ENCODE data around the gene ATP2B2.

The ATP2B2 gene

DNA sequence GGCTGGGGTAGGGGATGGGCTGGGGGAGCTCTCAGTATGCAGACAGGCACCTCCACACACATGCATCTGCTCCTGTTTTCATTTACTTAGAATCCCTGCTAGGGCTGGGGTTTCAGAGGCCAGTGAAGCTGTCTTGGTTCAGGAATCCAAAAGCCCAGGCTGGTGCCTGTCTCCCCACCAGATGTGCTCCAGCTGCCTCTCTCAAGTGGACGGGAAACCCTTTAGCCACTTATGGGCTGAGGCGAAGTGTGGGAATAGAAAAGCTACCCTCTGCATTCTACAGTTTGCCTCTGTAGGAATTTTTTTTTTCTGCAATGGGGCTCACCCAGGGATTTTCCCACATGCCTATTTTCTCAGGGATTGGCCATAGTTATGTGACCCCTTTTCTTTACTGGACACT is 72.5 kb downstream of the ATP2B2 start:
- no peak overlapping the region for H3K4me3 ChIP-seq (ENCODE audit: low read depth in 1 of 2, low read length in 1 of 2)
- H3K27me3 ChIP-seq = no peaks in the 10 kb centered on the region
- TF ChIP-seq, protein P1, sequence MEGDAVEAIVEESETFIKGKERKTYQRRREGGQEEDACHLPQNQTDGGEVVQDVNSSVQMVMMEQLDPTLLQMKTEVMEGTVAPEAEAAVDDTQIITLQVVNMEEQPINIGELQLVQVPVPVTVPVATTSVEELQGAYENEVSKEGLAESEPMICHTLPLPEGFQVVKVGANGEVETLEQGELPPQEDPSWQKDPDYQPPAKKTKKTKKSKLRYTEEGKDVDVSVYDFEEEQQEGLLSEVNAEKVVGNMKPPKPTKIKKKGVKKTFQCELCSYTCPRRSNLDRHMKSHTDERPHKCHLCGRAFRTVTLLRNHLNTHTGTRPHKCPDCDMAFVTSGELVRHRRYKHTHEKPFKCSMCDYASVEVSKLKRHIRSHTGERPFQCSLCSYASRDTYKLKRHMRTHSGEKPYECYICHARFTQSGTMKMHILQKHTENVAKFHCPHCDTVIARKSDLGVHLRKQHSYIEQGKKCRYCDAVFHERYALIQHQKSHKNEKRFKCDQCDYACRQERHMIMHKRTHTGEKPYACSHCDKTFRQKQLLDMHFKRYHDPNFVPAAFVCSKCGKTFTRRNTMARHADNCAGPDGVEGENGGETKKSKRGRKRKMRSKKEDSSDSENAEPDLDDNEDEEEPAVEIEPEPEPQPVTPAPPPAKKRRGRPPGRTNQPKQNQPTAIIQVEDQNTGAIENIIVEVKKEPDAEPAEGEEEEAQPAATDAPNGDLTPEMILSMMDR (IDR thresholded peaks at IDR 0.05) = no peak
- no peaks in the 10 kb centered on the region for H3K9me3 ChIP-seq
- H3K4me1 ChIP-seq (ENCODE audit: control insufficient read depth in 1 of 2, insufficient read depth in 1 of 2, low read depth in 1 of 2, low read length in 1 of 2) = no peaks in the 10 kb centered on the region
- H3K36me3 ChIP-seq = no peaks in the 10 kb centered on the region
- no peak overlapping the region for H3K27ac ChIP-seq

DNA sequence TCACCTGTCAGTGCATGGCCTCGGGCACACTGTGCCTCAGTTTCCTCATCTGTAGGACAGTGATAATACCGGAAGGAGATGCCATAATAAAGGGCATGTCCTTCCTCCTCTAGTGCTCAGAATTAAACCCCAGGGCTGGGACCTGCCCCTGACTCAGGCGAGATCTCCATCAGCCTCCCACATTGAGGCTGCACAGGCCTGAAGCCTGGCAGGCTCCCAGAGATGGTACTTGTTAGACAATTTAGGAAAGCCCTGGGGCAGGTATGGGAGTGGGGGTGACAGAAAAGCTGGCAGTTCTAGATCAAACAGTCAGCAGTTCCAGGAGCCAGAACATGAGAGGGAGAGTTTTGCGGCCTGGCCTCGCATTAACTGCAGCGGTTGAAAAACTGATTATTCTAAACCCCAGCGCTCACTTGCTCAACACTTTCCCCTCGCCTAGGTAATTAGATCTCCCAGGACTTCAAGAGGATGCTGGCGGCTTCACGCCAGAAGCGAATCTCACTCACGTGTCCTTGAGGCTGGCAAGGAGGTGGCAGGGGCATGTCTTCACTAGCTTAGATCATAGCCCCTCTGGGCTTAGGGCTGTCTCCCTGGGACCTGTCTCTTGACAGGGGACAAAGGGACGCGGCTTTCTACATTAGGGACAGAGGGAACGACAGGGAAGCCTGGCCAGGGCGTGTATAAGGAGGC is 73.1 kb downstream of the ATP2B2 start:
- Histone ChIP-seq H3K9me3 (no peaks in the 10 kb centered on the region), H3K4me1 (ENCODE audit: control insufficient read depth in 1 of 2, insufficient read depth in 1 of 2, low read depth in 1 of 2, low read length in 1 of 2) (no peaks in the 10 kb centered on the region), H3K27ac (no peak overlapping the region), H3K36me3 (no peaks in the 10 kb centered on the region), H3K4me3 (ENCODE audit: low read depth in 1 of 2, low read length in 1 of 2) (no peak overlapping the region), H3K27me3 (peaks cover 4% of the 10 kb centered on the region)
- TF ChIP-seq, protein P1 (IDR thresholded peaks at IDR 0.05) = no peak

DNA sequence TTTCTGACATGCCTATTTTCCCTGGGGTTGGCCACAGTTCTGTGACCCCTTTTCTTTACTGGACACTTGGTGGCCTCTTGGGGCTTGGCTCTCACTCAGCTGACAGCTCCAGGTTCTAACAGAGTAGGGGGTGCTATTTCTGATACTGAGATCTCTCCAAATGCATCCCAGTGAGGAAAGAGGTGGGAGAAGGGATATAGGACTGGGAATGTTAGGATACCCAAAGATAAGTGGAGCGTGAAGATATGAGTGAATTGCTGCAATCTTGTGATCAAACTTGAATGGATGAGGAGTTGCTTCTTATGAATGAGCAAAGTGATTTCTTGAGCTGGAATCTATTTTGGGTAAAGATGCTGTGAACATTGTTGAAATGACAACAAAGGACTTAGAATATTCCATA is 74.6 kb downstream of the ATP2B2 start:
- Histone ChIP-seq H3K4me1 (ENCODE audit: control insufficient read depth in 1 of 2, insufficient read depth in 1 of 2, low read depth in 1 of 2, low read length in 1 of 2) (no peaks in the 10 kb centered on the region), H3K27me3 (peaks cover 4% of the 10 kb centered on the region), H3K4me3 (ENCODE audit: low read depth in 1 of 2, low read length in 1 of 2) (no peak overlapping the region), H3K9me3 (no peaks in the 10 kb centered on the region), H3K36me3 (no peaks in the 10 kb centered on the region), H3K27ac (no peak overlapping the region)
- TF ChIP-seq, protein P1 (IDR thresholded peaks at IDR 0.05) = no peak

DNA sequence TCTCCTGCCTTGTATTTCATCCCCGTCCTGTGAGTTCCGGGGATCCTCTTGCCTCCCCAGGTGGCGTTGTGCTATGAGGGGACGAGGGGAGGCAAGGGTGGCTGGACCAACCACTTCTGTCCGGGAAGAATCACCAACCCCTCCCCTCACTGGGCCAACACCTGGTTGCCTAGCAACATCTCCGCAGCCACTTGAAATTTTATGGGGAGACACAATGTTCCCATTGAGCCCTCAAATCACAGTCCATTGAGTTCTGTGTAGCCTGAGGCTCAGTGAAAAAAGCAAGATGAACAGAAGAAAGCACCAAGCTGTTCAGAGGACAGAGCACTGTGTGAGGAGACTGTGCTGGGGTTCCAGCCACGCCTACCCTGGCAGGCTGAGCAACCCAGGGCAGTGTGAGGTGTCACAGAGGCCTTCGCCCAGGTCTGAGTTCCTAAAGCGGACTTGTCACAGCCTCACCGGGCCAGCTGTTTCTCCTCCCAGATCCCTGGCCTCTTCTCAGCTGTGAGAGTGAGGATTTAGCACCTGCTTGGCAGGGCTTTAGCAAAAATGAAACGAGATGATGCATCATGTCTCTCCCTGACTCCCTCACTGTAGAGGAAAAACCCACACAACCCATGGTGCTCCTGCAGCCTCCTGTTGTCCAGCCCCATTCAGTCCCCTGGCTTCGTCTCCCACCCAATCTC is 76.8 kb downstream of the ATP2B2 start:
- no peaks in the 10 kb centered on the region for H3K36me3 ChIP-seq
- no peaks in the 10 kb centered on the region for H3K9me3 ChIP-seq
- peaks cover 4% of the 10 kb centered on the region for H3K27me3 ChIP-seq
- no peaks in the 10 kb centered on the region for H3K4me1 ChIP-seq (ENCODE audit: control insufficient read depth in 1 of 2, insufficient read depth in 1 of 2, low read depth in 1 of 2, low read length in 1 of 2)
- TF ChIP-seq, protein P1 (IDR thresholded peaks at IDR 0.05) = no peak
- no peak overlapping the region for H3K27ac ChIP-seq
- H3K4me3 ChIP-seq (ENCODE audit: low read depth in 1 of 2, low read length in 1 of 2) = no peak overlapping the region

DNA sequence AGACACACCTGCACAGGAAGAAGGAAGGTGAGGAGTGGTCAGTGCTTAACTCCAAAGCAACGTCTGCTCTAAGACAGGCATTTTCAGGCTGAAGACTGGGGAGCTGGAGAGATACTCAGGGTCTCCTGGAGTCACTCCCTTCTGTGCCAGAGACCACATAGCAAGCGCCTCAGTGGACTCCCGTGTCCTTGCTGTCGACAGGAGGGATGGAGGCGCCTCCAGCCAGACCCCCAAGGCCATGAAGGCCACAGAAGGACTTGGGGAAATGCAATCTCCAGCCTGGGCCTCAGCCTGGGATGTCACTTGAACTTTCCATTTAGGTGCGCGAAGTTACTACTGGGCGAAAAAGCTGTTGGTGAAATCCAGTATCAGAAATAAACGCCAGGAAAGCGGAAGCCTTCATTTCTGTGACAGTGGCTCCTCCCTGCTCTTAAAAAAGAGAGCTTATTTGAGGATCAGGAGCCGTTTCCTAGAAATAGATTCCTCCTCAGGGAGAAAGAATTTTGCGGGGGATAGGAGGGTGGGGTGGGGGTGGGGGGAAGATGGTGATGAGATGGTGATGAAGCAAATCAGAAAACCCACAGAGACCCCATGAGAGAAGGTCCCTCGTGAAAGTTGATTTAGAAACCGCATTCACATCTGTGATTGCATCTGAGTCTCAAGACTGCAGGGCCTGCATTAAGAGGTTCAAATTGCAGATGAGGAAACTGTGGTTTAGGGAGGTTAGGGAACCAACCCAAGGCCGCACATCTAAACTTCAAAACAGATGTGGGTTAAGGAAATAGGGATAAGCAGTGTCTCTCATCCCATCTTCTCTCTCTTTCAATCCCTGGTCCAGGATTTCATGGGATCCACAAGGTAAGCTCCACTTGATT is 78.8 kb downstream of the ATP2B2 start:
- H3K36me3 ChIP-seq = no peaks in the 10 kb centered on the region
- H3K27ac ChIP-seq = no peak overlapping the region
- H3K9me3 ChIP-seq = no peaks in the 10 kb centered on the region
- TF ChIP-seq, protein P1 (IDR thresholded peaks at IDR 0.05) = no peak
- H3K4me1 ChIP-seq (ENCODE audit: control insufficient read depth in 1 of 2, insufficient read depth in 1 of 2, low read depth in 1 of 2, low read length in 1 of 2) = no peaks in the 10 kb centered on the region
- H3K4me3 ChIP-seq (ENCODE audit: low read depth in 1 of 2, low read length in 1 of 2) = no peak overlapping the region
- peaks cover 4% of the 10 kb centered on the region for H3K27me3 ChIP-seq
